Superior temporal gyrus (tissue), 1 donor: ENCODE data around the gene KCNG3.

Experiments
- DNase-seq: peaks from one replicate; pipeline ENCODE4 v3.0.0-alpha.2; 2016; ENCODE audit errors: extremely low spot score

KCNG3 gene

DNA sequence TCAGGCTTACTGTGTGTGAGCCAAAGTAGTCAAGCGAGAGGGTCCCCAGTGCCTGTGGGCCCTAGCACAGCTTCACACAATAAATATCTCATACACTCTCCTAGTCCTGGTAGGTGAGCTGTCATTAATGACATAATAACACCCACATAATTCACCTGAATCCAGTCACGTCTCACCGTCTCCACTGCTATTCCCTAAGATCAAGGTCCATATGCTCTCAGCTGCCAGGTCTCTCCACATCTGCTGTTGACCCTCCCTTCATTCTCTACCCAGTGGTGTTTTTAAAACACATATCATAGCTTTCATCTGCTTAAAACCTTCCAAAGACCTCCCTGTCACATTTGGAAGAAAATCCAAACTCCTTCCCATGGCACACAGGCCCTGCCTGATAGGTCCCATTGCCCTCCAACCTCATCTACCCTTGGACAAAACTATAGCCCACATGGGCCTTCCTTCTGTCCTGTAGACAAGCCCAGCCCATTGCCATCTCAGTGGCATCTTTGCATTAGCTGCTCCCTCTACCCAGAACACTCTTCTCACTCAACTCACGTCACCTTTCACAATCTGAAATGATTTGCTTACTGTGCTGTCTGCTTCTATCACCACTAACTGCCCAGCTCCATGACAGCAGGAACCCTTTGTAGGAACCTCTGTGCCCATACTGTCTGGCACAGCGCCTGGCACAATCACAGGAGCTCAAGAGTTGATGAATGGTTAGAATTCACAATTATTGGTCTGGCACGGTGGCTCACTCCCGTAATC, 7.5 kb downstream of the KCNG3 start:
- no peak for DNase-seq

DNA sequence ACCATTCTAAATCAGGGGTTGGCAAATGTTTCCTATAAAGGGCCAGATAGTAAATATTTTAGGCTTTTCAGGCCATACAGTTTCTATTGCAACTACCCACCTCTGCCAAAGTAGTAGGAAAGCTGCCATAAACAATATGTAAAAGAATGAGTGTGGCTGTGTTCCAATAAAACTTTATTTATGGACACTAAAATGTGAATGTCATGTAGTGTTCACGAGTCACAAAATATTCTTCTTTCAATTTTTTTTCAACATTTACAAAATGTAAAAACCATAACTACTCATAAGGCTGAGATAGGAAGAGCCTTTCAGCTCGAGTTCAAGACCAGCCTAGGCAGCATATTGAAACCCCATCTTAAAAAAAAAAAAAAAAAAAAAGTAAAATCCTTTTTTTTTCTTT, 13.4 kb downstream of the KCNG3 start:
- DNase-seq, result no peak

DNA sequence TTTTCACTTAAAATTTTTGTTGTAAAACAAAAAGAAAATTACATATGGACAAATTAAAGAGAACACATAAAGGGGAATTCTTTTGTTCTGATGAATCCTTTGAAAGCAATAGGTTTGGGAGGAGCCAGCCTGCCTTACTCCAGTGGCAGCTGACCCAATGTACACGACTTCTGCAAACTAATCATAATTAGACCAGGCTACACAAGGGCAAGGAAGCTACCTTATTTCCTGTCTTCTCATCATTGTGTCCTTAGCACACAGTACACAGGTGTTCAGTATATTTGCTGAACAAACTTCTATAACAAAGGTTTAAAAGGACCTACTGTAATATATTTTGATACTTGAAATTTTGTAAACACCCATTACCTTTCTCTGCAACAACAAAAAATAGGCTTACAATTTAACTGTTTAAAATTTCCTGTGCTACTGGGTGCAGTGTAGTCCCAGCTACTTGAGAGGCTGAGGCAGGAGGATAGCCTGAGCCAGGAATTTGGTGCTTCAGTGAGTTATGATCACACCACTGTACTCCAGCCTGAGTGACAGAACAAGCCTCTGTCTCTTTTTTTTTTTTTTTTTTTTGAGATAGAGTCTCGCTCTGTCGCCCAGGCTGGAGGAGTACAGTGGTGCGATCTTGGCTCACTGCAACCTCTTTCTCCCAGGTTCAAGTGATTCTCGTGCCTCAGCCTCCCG, 18.9 kb downstream of the KCNG3 start:
- DNase-seq, result no peak

DNA sequence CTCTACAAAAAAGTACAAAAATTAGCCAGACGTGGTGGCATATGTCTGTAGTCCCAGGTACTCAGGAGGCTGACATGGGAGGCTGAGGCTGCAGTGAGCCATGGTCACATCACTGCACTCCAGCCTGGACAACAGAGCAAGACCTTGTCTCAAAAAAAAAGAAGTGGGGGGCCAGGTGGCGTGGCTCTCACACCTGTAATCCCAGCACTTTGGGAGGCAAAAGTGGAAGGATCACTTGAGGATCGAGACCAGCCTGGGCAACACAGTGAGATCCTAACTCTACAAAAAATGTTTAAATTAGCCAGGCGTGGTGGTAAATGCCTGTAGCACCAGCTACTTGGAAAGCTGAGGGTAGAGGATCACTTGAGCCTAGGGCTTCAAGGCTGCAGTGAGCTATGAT, 23.1 kb downstream of the KCNG3 start:
- DNase-seq, result no peak

DNA sequence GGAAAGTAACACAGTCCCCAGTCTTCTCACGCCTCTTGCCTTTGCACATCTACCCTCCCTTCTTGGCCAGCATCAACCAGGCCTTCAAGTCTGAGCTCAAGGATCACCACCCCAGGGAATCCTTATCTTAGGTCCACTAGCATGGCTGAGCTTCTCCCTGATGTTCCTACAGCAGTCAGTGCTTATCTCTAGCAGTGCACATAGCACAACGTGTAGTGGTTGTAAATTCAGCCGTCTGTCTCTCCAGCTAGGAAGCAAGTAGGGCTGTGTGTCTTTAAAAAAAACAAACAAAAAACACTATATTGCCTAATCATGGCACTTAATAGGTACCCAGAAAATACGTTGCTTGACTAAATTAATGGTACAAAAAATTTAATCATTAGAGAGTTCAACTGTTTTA, 29.2 kb downstream of the KCNG3 start:
- no peak for DNase-seq

DNA sequence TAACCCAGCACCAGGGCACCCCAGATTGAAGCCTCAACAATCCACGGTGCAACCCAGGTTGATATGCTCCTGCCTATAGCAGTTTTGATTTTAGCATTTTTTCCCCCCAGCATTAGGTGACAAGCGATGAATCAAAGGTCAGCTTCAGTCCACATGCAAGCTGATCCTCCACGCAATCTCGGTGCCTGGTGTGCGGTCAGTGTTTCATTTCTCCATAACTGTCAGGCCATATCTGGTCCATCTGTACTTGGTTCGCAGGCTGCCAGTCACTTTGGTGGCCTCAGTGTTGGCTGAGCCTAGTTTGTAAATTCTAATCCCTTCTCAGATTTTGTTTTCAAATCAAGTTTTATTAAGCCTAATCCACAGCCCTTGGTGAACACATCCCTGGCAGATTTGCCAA, 30.2 kb downstream of the KCNG3 start:
- DNase-seq, result no peak

DNA sequence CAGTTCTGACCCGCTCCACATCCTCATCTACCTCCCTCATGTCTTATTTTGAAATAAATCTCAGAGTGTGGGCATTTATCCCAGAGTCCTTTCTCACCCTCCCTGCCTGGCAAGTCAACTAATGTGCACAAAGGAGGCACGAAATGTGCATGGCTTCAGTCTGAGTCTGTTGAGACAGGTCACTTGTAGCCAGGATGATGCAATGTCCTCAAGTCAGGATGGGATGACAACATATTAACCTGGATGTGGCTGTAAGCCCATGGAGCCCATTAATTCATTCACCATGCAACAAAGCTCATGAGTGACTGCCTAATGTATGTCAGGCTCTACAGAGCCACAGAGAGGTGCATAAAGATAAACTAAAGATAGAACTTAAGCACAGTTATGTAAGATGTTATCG, 34.5 kb downstream of the KCNG3 start:
- no peak for DNase-seq

DNA sequence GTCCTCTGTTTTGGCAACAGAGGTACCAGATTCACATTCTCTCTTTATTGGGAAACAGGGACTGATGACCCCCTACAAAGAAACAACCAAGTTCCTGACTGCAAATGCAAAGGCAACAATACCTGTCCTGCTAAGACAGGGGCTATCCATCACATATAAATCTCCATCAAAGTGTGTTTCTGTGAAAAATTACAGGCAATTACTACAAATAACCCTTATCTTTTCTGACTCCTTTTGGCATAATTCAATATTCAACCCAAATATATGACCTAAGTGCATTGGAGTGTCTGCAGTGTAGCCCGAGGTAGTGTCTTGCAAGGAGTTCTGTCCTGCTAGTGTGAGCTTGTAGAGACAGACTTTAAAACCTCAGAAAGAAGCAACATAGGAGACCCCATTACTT, 35.4 kb downstream of the KCNG3 start:
- no peak for DNase-seq

DNA sequence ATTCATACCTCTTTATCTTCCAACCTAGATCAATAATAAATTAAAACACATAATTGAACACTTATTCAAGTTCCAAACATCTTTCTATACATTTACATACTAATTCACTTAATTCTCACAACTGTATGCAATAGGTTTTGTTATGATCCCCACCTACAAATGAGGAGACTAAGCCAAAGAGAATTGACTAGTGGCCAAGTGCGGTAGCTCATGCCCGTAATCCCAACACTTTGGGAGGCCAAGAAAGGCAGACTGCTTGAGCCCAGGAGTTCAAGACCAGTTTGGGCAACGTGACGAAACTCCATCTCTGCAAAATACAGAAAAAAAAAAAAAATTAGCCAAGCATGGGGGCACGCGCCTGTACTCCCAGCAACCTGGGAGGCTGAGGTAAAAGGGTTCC, 36.8 kb downstream of the KCNG3 start:
- DNase-seq, result no peak

DNA sequence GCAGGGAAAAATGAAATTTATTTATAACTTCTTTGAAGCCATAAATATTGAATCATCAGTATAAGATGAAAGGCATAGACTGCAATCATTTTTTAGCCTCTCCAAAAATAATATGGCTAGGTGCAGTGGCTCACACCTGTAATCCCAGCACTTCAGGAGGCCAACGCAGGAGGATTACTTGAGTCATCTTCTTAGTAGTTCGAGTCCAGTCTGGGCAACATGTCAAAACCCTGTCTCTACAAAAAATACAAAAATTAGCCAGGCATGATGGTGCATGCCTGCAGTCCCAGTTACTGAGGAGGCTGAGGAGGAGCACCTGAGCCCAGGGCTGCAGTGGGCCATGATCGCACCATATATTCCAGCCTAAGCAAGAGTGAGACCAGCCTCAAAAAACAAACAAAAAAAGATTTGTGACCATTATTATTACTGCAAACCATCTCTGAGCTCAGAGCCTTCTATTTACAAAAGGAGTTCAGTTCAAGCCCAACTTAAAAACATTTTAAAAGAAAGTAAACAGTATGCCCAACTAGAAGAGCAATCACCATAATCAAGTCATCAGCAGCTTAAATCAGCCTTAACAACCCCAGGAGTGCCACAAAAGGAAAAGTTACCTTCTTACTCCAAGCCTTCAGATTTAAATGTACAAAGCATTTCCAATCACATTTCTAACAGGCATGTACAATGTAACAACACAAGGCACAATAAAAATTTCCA, 37.5 kb downstream of the KCNG3 start:
- DNase-seq, result no peak

DNA sequence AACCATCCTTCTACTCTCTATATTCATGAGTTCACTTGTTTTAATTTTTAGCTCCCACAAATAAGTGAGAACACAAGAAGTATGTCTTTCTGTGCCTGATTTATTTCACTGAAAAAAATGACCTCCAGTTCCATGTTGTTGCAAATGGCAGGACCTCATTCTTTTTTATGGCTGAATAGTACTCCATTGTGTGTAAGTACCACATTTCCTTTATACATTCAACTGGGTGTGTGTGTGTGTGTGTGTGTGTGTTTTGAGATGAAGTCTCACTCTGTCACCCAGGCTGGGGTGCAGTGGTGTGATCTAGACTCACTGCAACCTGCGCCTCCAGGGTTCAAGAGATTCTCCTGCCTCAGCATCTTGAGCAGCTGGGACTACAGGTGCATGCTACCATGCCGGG, 41.2 kb downstream of the KCNG3 start:
- DNase-seq, result no peak

DNA sequence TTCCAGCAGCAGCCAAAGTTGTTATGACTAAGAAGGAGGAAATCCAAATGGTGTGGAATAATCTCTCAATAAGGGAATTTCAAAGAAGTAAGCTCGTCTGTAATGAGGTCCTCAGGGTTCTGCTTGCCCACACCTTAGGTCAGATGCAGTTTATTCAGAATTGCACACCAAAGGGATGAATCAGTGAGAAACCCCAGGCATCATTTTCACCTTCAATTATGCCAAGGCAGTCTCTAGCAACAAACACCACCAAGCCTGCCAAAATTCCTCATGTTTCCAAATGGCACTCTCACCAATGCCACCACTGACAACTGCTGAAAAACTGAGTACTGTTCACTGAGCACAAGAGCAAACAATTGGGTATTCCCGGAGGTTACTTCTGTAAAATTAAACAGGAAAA, 43.6 kb downstream of the KCNG3 start:
- DNase-seq, result no peak

DNA sequence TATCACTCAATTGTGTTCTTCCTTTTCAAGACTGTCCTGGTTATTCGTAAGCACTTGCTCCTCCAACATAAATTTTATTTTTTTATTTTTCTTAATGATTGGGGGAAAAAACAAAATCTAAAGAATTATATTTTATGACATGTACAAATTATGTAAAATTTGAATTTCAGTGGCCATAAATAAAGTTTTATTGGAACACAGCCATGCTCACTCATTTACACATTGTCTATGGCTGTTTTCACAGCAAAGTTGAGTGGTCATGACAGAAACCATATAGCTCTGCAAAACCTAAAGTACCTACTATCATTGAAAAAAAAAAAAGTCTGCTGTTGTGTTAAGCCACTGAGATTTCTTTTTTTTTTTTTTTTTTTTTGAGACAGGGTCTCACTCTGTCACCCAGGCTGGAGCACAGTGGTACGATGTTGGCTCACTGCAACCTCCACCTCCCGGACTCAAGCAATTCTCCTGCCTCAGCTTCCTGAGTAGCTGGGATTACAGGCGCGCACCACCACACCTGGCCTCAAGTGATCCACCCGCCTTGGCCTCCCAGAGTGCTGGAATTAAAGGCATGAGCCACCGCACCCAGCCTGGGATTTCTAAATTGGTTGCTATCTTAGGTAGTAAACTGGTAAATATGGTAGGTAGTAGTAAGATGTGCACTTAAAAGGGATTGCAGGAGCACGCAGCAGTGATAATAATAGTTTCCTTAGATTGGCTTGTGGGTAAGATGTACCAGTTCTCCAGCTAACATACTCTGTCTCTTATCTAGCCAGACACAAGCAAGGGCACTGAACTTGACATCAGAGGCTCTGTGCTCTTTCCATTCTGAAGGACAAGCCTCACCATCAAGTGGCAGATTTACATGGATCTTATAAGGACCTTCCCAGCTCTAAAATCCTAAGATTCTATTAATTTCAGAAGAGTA, 44.4 kb downstream of the KCNG3 start:
- DNase-seq, result no peak

DNA sequence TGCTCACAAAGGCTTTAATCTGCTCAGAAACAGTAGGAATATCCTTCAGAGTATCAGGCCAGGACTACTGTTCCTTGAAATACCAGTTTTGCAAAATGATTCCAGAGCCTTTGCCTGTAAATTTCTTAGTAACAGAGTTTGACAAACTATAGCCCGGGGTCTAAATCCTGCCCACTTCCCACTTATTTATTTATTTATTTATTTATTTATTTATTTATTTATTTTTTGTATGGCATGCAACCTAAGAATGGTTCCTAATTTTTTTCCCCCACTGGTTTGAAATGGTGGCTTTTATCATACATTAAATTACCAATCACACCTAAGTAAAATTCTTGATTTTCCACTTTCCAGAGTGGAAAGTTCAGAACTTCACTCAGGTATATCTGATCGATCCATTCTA, 45.6 kb downstream of the KCNG3 start:
- DNase-seq, result no peak

DNA sequence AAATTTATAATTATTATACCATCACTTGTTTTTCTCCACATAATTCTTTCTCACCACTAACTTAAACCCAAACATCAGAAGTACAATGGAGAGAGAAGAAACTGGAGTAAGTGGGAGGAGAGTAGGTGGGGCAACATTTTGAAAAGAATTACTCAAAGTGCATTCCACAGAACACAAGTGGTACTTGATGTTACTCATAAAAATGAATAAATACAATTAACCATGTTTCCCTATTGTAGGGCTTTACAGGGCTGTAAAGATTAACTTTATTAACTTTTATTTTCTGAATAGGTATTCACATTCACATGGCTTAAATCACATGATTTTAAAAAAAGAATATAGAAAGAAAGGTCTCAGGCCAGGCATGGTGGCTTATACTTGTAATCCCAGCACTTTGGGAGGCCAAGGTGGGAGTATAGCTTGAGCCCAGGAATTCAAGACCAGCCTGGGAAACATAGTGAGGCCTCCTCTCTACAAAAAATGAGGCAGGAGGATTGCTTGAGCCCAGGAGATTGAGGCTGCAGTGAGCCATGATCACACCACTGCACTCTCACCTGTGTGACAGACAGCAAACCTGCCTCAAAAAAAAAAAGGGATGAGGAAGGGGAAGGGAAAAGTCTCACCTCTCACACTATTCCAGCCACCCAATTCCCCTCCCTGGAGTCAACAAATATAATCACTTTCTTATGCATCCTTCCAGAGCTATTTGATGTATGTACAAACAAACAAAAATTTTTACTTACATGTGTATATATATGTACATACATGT, 47.1 kb downstream of the KCNG3 start:
- DNase-seq, result no peak

DNA sequence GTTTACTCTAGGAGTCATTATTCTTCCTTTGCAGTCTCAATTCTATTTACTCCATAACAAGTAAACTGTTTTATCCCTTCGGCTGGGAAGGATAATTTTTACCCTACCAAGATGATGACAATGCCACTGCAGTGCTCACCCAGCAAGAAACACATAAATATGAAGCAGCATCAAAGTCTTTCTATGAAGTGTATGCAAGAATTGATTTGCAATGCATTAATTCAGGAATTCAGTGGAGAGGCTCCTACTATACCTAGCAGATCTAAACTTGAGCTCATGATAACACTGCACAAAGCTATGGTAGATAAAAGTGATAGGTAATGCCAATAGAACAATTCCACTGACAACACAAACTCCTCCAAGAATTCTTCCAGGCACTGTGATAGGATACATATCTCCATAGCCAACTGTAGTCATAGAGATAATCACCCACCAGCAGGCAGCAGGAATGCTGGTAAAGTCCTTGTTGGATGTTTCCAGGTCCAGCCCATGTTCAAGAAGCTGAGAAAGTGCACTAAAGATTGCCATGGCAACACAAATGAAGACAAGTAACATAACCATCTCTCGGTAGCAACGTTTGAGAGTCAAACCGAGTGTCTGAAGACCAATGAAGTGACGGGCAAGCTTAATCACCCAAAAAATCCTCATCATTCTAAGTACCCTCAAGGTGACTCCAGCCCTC, 49.9 kb downstream of the KCNG3 start:
- DNase-seq, result no peak

DNA sequence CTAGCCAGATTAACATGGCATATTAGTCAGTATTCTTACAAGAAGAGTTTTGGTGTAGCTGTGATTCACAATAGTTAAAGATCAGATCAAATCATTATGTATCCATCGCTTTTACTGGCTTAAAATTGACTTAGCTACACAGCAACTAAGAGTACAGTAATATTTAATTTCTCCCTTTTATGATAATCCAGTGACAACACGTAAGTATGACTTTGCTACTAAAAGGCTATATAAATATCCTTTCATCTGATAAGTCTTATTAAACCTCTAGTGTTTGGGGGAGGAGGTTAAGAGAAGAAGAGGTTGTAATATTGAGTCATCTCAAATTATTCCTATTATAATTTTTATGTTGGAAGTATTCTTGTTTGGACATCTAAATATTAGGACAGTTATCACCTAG, 51.0 kb downstream of the KCNG3 start:
- no peak for DNase-seq

DNA sequence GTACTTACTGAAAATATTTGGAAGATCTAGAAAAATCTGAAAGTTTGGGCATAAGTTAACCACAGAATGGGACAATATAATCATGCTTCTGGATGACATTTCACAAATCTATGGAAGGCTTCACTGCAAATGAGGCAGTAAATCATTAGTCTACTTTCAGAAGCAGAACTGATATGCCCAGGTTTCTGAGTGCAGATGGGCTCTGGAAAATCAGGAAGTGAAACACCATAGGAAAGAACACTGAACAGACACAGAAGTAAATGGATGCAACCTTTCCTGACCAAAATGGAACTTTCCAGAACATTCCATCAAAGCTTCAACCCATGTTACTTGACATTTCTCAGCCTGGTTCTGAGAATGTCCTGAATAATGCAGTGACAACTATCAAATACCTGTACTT, 55.1 kb downstream of the KCNG3 start:
- no peak for DNase-seq

DNA sequence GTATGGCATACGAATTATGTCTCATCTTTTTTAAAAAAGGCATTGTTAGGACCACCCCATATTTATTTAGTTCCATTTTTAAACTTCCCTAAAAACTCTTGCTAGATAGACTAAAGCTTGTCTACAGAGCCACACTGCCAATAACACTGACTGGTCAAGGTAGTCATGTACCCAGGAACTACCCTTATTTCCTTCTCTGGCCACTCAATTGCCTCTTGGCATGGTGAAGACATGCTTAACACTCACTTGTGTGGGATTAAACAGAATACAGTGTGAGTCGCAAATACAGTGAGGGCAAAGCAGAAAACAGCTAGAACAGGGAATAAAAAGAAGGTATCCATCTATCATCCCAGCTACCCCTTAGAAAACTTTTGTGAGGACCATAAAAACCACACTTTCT, 57.4 kb downstream of the KCNG3 start:
- no peak for DNase-seq

DNA sequence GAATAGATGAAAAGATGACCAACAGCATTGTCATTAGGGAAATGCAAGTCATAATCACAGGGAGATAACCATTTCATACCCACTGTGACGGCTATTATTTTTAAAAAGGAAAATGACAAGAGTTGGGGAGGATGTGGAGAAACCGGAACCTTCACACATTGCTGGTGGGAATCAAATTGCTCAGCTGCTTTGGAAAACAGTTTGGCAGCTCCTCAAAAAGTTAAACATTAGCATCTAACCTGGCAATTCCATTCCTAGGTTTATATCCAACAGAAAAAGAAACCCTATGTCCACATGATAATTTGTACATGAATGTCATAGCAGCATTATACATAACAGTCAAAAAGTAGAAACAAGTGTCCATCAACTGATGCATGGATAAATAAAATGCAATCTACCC, 58.2 kb downstream of the KCNG3 start:
- no peak for DNase-seq

DNA sequence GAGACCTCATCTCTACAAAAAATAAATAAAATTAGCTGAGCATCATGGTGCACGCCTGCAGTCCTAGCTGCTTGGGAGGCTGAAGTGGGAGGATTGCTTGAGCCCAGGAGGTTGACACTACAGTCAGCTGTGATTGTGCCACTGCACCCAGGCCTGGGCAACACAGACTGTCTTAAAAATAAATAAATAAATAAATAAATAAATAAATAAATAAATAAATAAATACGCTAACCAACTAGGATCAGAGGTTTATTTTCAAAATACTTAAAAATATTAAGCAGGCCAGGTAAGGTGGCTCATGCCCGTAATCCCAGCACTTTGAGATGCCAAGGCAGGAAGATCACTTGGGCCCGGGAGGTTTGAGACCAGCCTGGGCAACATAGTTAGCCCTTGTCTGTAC, 63.6 kb downstream of the KCNG3 start:
- no peak for DNase-seq
